ENCODE measurements around the gene LGALS8.

GRCh38 chr1:236508593-236509027 is 15.2 kb upstream of the LGALS8 start:
- TF ChIP-seq CTCF (conservative IDR thresholded peaks at IDR 0.05; ENCODE audit: low read depth, low read length) (no peak), POLR2A (IDR thresholded peaks at IDR 0.05; ENCODE audit: low read depth, low read length) (no peak), USF2 (IDR thresholded peaks at IDR 0.05; ENCODE audit: low read depth, low read length) (no peak), RAD21 (IDR thresholded peaks at IDR 0.05; ENCODE audit: low read length) (no peak), SMC3 (IDR thresholded peaks at IDR 0.05; ENCODE audit: low read depth, low read length) (no peak), MAZ (IDR thresholded peaks at IDR 0.05; ENCODE audit: borderline replicate concordance, low read depth, low read length) (no peak)

Data from IMR-90 (cell line).